ENCODE results near the gene RYR1.

DNA sequence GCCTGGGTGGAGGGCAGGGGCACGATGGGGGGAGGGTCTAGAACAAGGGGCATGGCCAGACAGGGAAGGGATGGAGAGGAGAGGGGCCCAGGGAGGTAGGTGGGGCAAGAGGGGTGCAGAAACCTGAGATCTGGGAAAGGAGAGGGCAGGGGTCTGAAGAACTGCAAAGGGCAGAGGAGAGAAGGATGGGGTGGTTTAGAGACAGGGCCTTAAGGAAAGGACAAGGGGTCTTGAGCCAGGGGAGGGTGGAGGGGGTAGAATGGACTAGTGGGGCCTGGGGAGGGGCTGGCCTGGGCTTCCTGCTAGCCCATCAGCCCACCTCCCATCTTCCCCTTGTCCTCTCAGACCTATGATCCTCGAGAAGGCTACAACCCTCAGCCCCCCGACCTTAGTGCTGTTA is 72.5 kb downstream of the RYR1 start:
- no peak for TF ChIP-seq EZH2 (IDR thresholded peaks at IDR 0.05)
- TF ChIP-seq POLR2A (IDR thresholded peaks at IDR 0.05; ENCODE audit: borderline replicate concordance, extremely low read depth, insufficient read depth, insufficient read length) = no peak
- TF ChIP-seq, protein P1, sequence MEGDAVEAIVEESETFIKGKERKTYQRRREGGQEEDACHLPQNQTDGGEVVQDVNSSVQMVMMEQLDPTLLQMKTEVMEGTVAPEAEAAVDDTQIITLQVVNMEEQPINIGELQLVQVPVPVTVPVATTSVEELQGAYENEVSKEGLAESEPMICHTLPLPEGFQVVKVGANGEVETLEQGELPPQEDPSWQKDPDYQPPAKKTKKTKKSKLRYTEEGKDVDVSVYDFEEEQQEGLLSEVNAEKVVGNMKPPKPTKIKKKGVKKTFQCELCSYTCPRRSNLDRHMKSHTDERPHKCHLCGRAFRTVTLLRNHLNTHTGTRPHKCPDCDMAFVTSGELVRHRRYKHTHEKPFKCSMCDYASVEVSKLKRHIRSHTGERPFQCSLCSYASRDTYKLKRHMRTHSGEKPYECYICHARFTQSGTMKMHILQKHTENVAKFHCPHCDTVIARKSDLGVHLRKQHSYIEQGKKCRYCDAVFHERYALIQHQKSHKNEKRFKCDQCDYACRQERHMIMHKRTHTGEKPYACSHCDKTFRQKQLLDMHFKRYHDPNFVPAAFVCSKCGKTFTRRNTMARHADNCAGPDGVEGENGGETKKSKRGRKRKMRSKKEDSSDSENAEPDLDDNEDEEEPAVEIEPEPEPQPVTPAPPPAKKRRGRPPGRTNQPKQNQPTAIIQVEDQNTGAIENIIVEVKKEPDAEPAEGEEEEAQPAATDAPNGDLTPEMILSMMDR (IDR thresholded peaks at IDR 0.05 in 2 of 3, conservative IDR thresholded peaks at IDR 0.05 in 1 of 3; ENCODE audit: borderline replicate concordance in 1 of 3, insufficient read depth in 1 of 3, low read depth in 2 of 3, low read length in 2 of 3) = no peak
- TF ChIP-seq JUND (IDR thresholded peaks at IDR 0.05) = no peak
- TF ChIP-seq POLR2AphosphoS5 (IDR thresholded peaks at IDR 0.05; ENCODE audit: low read depth, low read length) = no peak
- TF ChIP-seq ZNF274 (IDR thresholded peaks at IDR 0.05; ENCODE audit: low read depth, low read length) = no peak
- TF ChIP-seq ATF3 (IDR thresholded peaks at IDR 0.05) = no peak
- TF ChIP-seq SIN3A (IDR thresholded peaks at IDR 0.05; ENCODE audit: low read depth) = no peak
- no peak for TF ChIP-seq YY1 (IDR thresholded peaks at IDR 0.05; ENCODE audit: extremely low read depth, insufficient replicate concordance, low read depth, low read length)
- no peak for TF ChIP-seq ZFX (IDR thresholded peaks at IDR 0.05)
- TF ChIP-seq, protein P2, sequence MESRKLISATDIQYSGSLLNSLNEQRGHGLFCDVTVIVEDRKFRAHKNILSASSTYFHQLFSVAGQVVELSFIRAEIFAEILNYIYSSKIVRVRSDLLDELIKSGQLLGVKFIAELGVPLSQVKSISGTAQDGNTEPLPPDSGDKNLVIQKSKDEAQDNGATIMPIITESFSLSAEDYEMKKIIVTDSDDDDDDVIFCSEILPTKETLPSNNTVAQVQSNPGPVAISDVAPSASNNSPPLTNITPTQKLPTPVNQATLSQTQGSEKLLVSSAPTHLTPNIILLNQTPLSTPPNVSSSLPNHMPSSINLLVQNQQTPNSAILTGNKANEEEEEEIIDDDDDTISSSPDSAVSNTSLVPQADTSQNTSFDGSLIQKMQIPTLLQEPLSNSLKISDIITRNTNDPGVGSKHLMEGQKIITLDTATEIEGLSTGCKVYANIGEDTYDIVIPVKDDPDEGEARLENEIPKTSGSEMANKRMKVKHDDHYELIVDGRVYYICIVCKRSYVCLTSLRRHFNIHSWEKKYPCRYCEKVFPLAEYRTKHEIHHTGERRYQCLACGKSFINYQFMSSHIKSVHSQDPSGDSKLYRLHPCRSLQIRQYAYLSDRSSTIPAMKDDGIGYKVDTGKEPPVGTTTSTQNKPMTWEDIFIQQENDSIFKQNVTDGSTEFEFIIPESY (IDR thresholded peaks at IDR 0.05; ENCODE audit: extremely low read depth, insufficient replicate concordance, low read length) = no peak
- TF ChIP-seq TCF7L2 (IDR thresholded peaks at IDR 0.05; ENCODE audit: borderline replicate concordance, extremely low read depth, insufficient read depth, insufficient read length) = no peak

Measured in HCT116 (cell line).